ENCODE results near the gene LNX2. TPM values are rescaled to one million over a fixed set of nuclear protein-coding genes. Genes with fewer than 3 reads are reported as not detected.

LNX2 gene
- total and polyA plus RNA-seq, 2 donors from 2014 or later = 5.6 to 13.8 TPM

- no peak overlapping the region for H3K9ac ChIP-seq (ENCODE audit: low read length in 3 of 3)
- H3K36me3 ChIP-seq (ENCODE audit: control insufficient read depth in 2 of 3, insufficient read depth in 3 of 3, low read length in 3 of 3) = no peaks in the 10 kb centered on the region
- H3K4me3 ChIP-seq (ENCODE audit: low read length in 3 of 3) = no peak overlapping the region
- FAIRE-seq = no peak
- intact Hi-C loops (cut with DNase I) = no loop called here
- TF ChIP-seq, protein P1, sequence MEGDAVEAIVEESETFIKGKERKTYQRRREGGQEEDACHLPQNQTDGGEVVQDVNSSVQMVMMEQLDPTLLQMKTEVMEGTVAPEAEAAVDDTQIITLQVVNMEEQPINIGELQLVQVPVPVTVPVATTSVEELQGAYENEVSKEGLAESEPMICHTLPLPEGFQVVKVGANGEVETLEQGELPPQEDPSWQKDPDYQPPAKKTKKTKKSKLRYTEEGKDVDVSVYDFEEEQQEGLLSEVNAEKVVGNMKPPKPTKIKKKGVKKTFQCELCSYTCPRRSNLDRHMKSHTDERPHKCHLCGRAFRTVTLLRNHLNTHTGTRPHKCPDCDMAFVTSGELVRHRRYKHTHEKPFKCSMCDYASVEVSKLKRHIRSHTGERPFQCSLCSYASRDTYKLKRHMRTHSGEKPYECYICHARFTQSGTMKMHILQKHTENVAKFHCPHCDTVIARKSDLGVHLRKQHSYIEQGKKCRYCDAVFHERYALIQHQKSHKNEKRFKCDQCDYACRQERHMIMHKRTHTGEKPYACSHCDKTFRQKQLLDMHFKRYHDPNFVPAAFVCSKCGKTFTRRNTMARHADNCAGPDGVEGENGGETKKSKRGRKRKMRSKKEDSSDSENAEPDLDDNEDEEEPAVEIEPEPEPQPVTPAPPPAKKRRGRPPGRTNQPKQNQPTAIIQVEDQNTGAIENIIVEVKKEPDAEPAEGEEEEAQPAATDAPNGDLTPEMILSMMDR (IDR thresholded peaks at IDR 0.05; ENCODE audit: borderline replicate concordance, extremely low read depth, insufficient read depth) = no peak
- no peaks in the 10 kb centered on the region for H3K27me3 ChIP-seq (ENCODE audit: control insufficient read depth, insufficient read depth, low read length)
- H3K27ac ChIP-seq (ENCODE audit: low read depth in 2 of 2, low read length in 2 of 2) = no peak overlapping the region
- peaks cover 0 to 3% (median 0%) of the 10 kb centered on the region in 3 donors for H3K4me1 ChIP-seq (ENCODE audit: control insufficient read depth in 2 of 3, insufficient read depth in 2 of 3, low read depth in 1 of 3, low read length in 3 of 3)
- no peak for DNase-seq
- H3K9me3 ChIP-seq (ENCODE audit: control insufficient read depth in 2 of 3, insufficient read depth in 1 of 3, low read length in 3 of 3) = no peaks in the 10 kb centered on the region
Observed at GRCh38 chr13:27534981-27535380, 85.3 kb downstream of the LNX2 start.

GRCh38 chr13:27534108-27534980, 86.0 kb downstream of the LNX2 start:
- Histone ChIP-seq H3K36me3 (ENCODE audit: control insufficient read depth in 2 of 3, insufficient read depth in 3 of 3, low read length in 3 of 3) (no peaks in the 10 kb centered on the region), H3K9me3 (ENCODE audit: control insufficient read depth in 2 of 3, insufficient read depth in 1 of 3, low read length in 3 of 3) (no peaks in the 10 kb centered on the region), H3K27me3 (ENCODE audit: control insufficient read depth, insufficient read depth, low read length) (no peaks in the 10 kb centered on the region), H3K27ac (ENCODE audit: low read depth in 2 of 2, low read length in 2 of 2) (no peak overlapping the region), H3K4me1 (ENCODE audit: control insufficient read depth in 2 of 3, insufficient read depth in 2 of 3, low read depth in 1 of 3, low read length in 3 of 3) (peaks cover 0 to 3% (median 0%) of the 10 kb centered on the region in 3 donors), H3K9ac (ENCODE audit: low read length in 3 of 3) (no peak overlapping the region), H3K4me3 (ENCODE audit: low read length in 3 of 3) (no peak overlapping the region)
- TF ChIP-seq, protein P1 (IDR thresholded peaks at IDR 0.05; ENCODE audit: borderline replicate concordance, extremely low read depth, insufficient read depth) = no peak
- intact Hi-C loops (cut with DNase I) = no loop called here
- FAIRE-seq = no peak
- DNase-seq = no peak

DNA sequence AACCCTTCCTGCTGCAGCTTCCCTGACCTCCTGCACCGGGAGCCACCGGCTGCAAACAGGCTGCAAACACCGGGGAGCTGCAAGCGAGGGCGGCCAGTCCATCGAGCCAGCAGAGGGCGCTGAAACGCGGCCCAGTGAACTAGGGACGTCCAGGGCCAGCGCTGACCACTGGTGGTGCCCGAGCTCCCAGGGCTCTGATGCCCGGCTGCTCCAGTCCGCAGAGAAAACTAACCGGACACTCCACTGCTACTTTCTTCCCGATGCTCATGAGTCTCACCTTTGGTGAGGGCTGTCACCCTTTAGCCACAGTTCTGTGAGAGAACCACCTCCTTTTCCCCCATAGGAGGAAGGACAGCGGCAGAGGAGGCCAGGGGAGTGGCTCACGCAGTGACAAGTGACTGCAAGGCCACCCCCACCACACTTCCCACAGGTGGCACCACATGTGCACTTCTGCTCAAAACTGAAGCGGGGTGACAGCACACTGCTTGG, 87.1 kb downstream of the LNX2 start:
- Histone ChIP-seq H3K9ac (ENCODE audit: low read length in 3 of 3) (peak overlapping the region in 1 of 3 donors; percentile 35), H3K27ac (ENCODE audit: low read depth in 2 of 2, low read length in 2 of 2) (no peak overlapping the region), H3K4me3 (ENCODE audit: low read length in 3 of 3) (peak overlapping the region in 2 of 3 donors; percentile 46 to 54), H3K9me3 (ENCODE audit: control insufficient read depth in 2 of 3, insufficient read depth in 1 of 3, low read length in 3 of 3) (no peaks in the 10 kb centered on the region), H3K4me1 (ENCODE audit: control insufficient read depth in 2 of 3, insufficient read depth in 2 of 3, low read depth in 1 of 3, low read length in 3 of 3) (peaks cover 0 to 3% (median 0%) of the 10 kb centered on the region in 3 donors), H3K27me3 (ENCODE audit: control insufficient read depth, insufficient read depth, low read length) (no peaks in the 10 kb centered on the region), H3K36me3 (ENCODE audit: control insufficient read depth in 2 of 3, insufficient read depth in 3 of 3, low read length in 3 of 3) (no peaks in the 10 kb centered on the region)
- peak; percentile 87 to 94 (median 89) for DNase-seq
- intact Hi-C loops (cut with DNase I) = no loop called here
- TF ChIP-seq, protein P1 (IDR thresholded peaks at IDR 0.05; ENCODE audit: borderline replicate concordance, extremely low read depth, insufficient read depth) = peak; percentile 92
- FAIRE-seq = no peak

Data from kidney (tissue), 14 donors.